ENCODE data around the gene OR5L1. TPM values are rescaled to one million over a fixed set of nuclear protein-coding genes. Genes with fewer than 3 reads are reported as not detected.

The OR5L1 gene
- not detected for total RNA-seq
- total RNA-seq (2013) = not detected

DNA sequence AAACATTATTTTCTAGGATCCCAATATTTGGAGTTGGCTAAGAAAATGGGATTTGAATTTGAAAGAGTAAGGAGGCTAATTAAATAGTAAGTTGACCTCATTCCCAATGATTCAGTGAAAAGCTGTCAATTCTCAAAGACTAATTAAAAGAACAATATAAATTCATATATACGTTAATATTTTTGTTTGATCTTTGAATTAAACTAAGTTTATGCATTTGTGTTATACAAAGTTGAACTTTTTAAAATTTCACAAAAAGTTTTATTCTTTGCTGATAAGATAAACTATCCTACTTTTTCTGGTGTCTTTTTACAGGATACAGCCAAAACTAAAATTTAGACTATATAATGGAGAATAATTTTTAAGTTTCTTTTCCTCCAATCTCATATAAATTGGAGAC is at the start of gene OR5L1:
Gene OR5L1, plus strand, starts transcription at position 301 of the 400 bp plus-strand sequence. CDS start 100 bp downstream, outside the sequence.
- H3K4me3 ChIP-seq (ENCODE audit: low read length) = no peak within 1 kb of the TSS
- TF ChIP-seq, protein P1, sequence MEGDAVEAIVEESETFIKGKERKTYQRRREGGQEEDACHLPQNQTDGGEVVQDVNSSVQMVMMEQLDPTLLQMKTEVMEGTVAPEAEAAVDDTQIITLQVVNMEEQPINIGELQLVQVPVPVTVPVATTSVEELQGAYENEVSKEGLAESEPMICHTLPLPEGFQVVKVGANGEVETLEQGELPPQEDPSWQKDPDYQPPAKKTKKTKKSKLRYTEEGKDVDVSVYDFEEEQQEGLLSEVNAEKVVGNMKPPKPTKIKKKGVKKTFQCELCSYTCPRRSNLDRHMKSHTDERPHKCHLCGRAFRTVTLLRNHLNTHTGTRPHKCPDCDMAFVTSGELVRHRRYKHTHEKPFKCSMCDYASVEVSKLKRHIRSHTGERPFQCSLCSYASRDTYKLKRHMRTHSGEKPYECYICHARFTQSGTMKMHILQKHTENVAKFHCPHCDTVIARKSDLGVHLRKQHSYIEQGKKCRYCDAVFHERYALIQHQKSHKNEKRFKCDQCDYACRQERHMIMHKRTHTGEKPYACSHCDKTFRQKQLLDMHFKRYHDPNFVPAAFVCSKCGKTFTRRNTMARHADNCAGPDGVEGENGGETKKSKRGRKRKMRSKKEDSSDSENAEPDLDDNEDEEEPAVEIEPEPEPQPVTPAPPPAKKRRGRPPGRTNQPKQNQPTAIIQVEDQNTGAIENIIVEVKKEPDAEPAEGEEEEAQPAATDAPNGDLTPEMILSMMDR (IDR thresholded peaks at IDR 0.05) = no peak
- ATAC-seq (no peak), DNase-seq (no peak)
- peaks cover 14 to 22% of the 10 kb centered on the region in 2 donors for H3K9me3 Mint-ChIP-seq
- no peak within 1 kb of the TSS for H3K27ac ChIP-seq (ENCODE audit: low read length)
- intact Hi-C loops (cut with micrococcal nuclease) = no loop called here
- no peaks in the 10 kb centered on the region for H3K36me3 ChIP-seq (ENCODE audit: control insufficient read depth, insufficient read depth, low read length)
- H3K9me3 ChIP-seq (ENCODE audit: control insufficient read depth, insufficient read depth, low read length) = peaks cover 9% of the 10 kb centered on the region
- no peaks in the 10 kb centered on the region for H3K27me3 ChIP-seq (ENCODE audit: control insufficient read depth, insufficient read depth, low read length)
- H3K4me1 ChIP-seq (ENCODE audit: control insufficient read depth, insufficient read depth, low read length) = no peaks in the 10 kb centered on the region
- no peaks in the 10 kb centered on the region for H3K27me3 Mint-ChIP-seq (ENCODE audit: low read depth in 2 of 2)
- H3K27ac Mint-ChIP-seq = no peak within 1 kb of the TSS
- WGBS (ENCODE audit: insufficient coverage) = no CpG with 5 or more reads among the region's 1 CpG
- H3K4me3 Mint-ChIP-seq = no peak within 1 kb of the TSS
- H3K36me3 Mint-ChIP-seq = peaks cover 18% of the 10 kb centered on the region
- H3K4me1 Mint-ChIP-seq = no peaks in the 10 kb centered on the region

DNA sequence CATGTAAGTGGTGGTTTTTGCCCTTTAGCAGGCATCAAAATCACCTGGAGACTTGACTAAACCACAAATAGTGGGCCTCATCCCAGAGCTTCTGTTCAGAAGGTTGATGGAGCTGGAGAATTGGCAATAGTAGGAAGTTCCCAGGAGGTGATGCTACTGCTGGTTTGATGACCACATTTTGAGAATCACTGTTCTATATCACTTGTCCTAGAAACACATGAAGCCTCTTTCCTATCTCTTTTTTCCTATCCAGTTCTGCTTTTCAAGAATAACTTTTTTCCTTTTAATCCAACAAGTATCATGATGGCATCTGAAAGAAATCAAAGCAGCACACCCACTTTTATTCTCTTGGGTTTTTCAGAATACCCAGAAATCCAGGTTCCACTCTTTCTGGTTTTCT is 38.0 kb upstream of the OR5L1 start, which contains the start of gene OR5D13:
Gene OR5D13, plus strand, starts transcription at position 301 of the 400 bp plus-strand sequence. Its CDS starts 0 bp downstream, at position 301.
- no peak within 1 kb of the TSS for H3K27ac Mint-ChIP-seq
- TF ChIP-seq, protein P1 (IDR thresholded peaks at IDR 0.05) = no peak
- H3K9me3 Mint-ChIP-seq = peaks cover 14 to 28% of the 10 kb centered on the region in 2 donors
- Histone ChIP-seq H3K27me3 (ENCODE audit: control insufficient read depth, insufficient read depth, low read length) (no peaks in the 10 kb centered on the region), H3K4me1 (ENCODE audit: control insufficient read depth, insufficient read depth, low read length) (no peaks in the 10 kb centered on the region), H3K27ac (ENCODE audit: low read length) (no peak within 1 kb of the TSS), H3K4me3 (ENCODE audit: low read length) (no peak within 1 kb of the TSS), H3K36me3 (ENCODE audit: control insufficient read depth, insufficient read depth, low read length) (no peaks in the 10 kb centered on the region), H3K9me3 (ENCODE audit: control insufficient read depth, insufficient read depth, low read length) (peaks cover 7% of the 10 kb centered on the region)
- DNase-seq (no peak), ATAC-seq (no peak)
- peaks cover 11% of the 10 kb centered on the region for H3K36me3 Mint-ChIP-seq
- H3K27me3 Mint-ChIP-seq (ENCODE audit: low read depth in 2 of 2) = no peaks in the 10 kb centered on the region
- H3K4me1 Mint-ChIP-seq = no peaks in the 10 kb centered on the region
- no peak within 1 kb of the TSS for H3K4me3 Mint-ChIP-seq
- intact Hi-C loops (cut with micrococcal nuclease) = loop anchor here (10.0 kb wide), 1 partner anchor 62 kb away; the partner anchor contains the start of gene OR5D16

DNA sequence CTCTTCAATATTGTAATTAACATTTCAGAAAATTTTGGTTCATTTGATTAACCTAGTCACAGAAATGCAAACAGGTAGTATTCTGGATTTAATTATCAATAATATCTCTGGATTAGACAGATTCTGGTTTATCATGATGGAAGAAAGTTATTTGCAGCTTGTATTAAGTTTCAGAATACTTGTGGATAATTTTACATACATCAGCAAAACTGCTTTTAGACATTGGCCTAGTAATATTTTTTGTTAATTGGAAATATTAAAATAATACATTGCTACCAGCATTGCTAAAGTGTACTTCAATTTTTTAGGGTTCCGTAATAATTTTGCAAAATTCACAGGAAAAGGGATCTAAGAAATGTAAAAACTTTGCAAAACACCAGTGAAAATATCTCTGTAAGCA is 19.6 kb upstream of the OR5L1 start:
- no peak overlapping the region for H3K27ac Mint-ChIP-seq
- no peak overlapping the region for H3K4me3 ChIP-seq (ENCODE audit: low read length)
- TF ChIP-seq, protein P1 (IDR thresholded peaks at IDR 0.05) = no peak
- no peaks in the 10 kb centered on the region for H3K36me3 ChIP-seq (ENCODE audit: control insufficient read depth, insufficient read depth, low read length)
- H3K9me3 ChIP-seq (ENCODE audit: control insufficient read depth, insufficient read depth, low read length) = peaks cover 5% of the 10 kb centered on the region
- H3K27ac ChIP-seq (ENCODE audit: low read length) = no peak overlapping the region
- no peak overlapping the region for H3K4me3 Mint-ChIP-seq
- H3K36me3 Mint-ChIP-seq = peaks cover 23% of the 10 kb centered on the region
- no peaks in the 10 kb centered on the region for H3K4me1 ChIP-seq (ENCODE audit: control insufficient read depth, insufficient read depth, low read length)
- H3K27me3 ChIP-seq (ENCODE audit: control insufficient read depth, insufficient read depth, low read length) = no peaks in the 10 kb centered on the region
- intact Hi-C loops (cut with micrococcal nuclease) = no loop called here
- H3K27me3 Mint-ChIP-seq (ENCODE audit: low read depth in 2 of 2) = no peaks in the 10 kb centered on the region
- no peak for ATAC-seq
- no peaks in the 10 kb centered on the region for H3K4me1 Mint-ChIP-seq
- WGBS (ENCODE audit: insufficient coverage) = no CpG with 5 or more reads among the region's 1 CpG
- peaks cover 16 to 19% of the 10 kb centered on the region in 2 donors for H3K9me3 Mint-ChIP-seq
- DNase-seq = no peak

DNA sequence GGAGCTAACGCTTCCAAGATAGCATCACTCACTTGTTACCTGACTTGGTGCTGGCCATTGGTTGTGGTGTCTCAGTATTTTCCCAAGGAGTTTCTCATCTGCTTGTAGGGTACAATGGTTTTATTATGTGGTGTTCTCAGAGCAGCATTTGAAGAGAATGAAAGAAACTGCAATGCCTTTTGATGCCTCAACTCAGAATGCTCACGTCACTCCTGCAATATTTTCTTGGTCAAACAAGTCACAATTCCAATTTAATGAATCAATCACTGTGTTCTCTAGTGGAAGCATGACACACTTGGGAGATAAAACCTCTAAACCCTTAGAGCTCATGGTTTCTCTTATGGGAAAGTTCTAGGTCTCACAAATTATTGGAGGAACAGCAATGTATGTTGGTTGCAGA is 17.8 kb upstream of the OR5L1 start:
- Mint-ChIP-seq H3K4me3 (no peak overlapping the region), H3K9me3 (peaks cover 12 to 13% of the 10 kb centered on the region in 2 donors), H3K27me3 (ENCODE audit: low read depth in 2 of 2) (no peaks in the 10 kb centered on the region), H3K4me1 (no peaks in the 10 kb centered on the region), H3K27ac (no peak overlapping the region), H3K36me3 (peaks cover 14% of the 10 kb centered on the region)
- Histone ChIP-seq H3K4me1 (ENCODE audit: control insufficient read depth, insufficient read depth, low read length) (no peaks in the 10 kb centered on the region), H3K4me3 (ENCODE audit: low read length) (no peak overlapping the region), H3K27me3 (ENCODE audit: control insufficient read depth, insufficient read depth, low read length) (no peaks in the 10 kb centered on the region), H3K9me3 (ENCODE audit: control insufficient read depth, insufficient read depth, low read length) (peaks cover 2% of the 10 kb centered on the region), H3K27ac (ENCODE audit: low read length) (no peak overlapping the region), H3K36me3 (ENCODE audit: control insufficient read depth, insufficient read depth, low read length) (no peaks in the 10 kb centered on the region)
- TF ChIP-seq, protein P1 (IDR thresholded peaks at IDR 0.05) = no peak
- ATAC-seq (no peak), DNase-seq (no peak)
- intact Hi-C loops (cut with micrococcal nuclease) = no loop called here
- WGBS (ENCODE audit: insufficient coverage) = 41% methylated on average over 2 of the region's 2 CpGs

Data from natural killer cell (primary cell).